ENCODE measurements around the gene FBXW9. TPM values are rescaled to one million over a fixed set of nuclear protein-coding genes. Genes with fewer than 3 reads are reported as not detected.

Gene FBXW9
- total and polyA plus RNA-seq, 12 donors = 2.1 to 14.7 (median 9.6) TPM

DNA sequence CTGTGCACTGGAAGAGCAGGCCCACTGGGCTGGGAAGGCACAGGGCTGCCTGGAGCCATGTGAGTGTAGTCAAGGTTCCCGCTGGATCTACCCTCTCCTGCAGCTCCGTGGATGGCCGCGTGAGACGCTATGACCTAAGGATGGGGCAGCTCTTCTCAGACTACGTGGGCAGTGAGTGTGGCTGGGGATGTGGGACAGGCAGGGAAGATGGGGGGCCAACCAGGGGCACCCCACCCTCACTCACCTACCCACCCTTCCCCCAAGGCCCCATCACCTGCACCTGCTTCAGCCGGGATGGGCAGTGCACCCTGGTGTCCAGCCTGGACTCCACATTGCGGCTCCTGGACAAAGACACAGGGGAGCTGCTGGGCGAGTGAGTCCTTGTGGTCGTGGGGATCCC, 23.7 kb downstream of the FBXW9 start:
- no peak for TF ChIP-seq POLR2A (IDR thresholded peaks at IDR 0.05)
- TF ChIP-seq, protein P1, sequence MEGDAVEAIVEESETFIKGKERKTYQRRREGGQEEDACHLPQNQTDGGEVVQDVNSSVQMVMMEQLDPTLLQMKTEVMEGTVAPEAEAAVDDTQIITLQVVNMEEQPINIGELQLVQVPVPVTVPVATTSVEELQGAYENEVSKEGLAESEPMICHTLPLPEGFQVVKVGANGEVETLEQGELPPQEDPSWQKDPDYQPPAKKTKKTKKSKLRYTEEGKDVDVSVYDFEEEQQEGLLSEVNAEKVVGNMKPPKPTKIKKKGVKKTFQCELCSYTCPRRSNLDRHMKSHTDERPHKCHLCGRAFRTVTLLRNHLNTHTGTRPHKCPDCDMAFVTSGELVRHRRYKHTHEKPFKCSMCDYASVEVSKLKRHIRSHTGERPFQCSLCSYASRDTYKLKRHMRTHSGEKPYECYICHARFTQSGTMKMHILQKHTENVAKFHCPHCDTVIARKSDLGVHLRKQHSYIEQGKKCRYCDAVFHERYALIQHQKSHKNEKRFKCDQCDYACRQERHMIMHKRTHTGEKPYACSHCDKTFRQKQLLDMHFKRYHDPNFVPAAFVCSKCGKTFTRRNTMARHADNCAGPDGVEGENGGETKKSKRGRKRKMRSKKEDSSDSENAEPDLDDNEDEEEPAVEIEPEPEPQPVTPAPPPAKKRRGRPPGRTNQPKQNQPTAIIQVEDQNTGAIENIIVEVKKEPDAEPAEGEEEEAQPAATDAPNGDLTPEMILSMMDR (IDR thresholded peaks at IDR 0.05) = peak in 2 of 6 experiments; percentile 30 to 32
- Histone ChIP-seq H3K9me3 (replicated peaks in 1 of 3) (no peaks in the 10 kb centered on the region), H3K36me3 (replicated peaks in 1 of 2) (peaks cover 0 to 52% of the 10 kb centered on the region in 2 donors), H3K27me3 (no peaks in the 10 kb centered on the region), H3K4me3 (no peak overlapping the region), H3K27ac (peak overlapping the region in 2 of 5 donors; percentile 21 to 55), H3K4me1 (replicated peaks in 1 of 2) (peaks cover 11 to 19% of the 10 kb centered on the region in 2 donors)
- intact Hi-C loops (cut with DNase I) = loop anchor here (5.0 to 10.0 kb wide), 2 partner anchors 108 to 110 kb away; no protein-coding TSS in a partner anchor
- DNase-seq = peak in 2 of 7 donors; percentile 60 to 64
- WGBS, 4 donors = 60 to 90% (median 69%) methylated on average over 4 to 10 of the region's 10 CpGs

GRCh38 chr19:12670159-12670928, 26.1 kb downstream of the FBXW9 start:
- no peak for DNase-seq
- Histone ChIP-seq H3K27me3 (no peaks in the 10 kb centered on the region), H3K4me1 (replicated peaks in 1 of 2) (peaks cover 17 to 36% of the 10 kb centered on the region in 2 donors), H3K27ac (peak overlapping the region in 4 of 5 donors; percentile 86 to 96 (median 94)), H3K9me3 (replicated peaks in 1 of 3) (no peaks in the 10 kb centered on the region), H3K4me3 (peak overlapping the region; percentile 37 to 96 (median 61)), H3K36me3 (replicated peaks in 1 of 2) (peaks cover 0 to 28% of the 10 kb centered on the region in 2 donors)
- intact Hi-C loops (cut with DNase I) = loop anchor here (5.0 to 10.0 kb wide), 2 partner anchors 106 to 108 kb away; no protein-coding TSS in a partner anchor
- TF ChIP-seq, protein P1 (IDR thresholded peaks at IDR 0.05) = no peak
- TF ChIP-seq POLR2A (IDR thresholded peaks at IDR 0.05) = no peak
- 32 to 56% (median 38%) methylated on average over 3 to 26 of the region's 26 CpGs for WGBS, 4 donors

DNA sequence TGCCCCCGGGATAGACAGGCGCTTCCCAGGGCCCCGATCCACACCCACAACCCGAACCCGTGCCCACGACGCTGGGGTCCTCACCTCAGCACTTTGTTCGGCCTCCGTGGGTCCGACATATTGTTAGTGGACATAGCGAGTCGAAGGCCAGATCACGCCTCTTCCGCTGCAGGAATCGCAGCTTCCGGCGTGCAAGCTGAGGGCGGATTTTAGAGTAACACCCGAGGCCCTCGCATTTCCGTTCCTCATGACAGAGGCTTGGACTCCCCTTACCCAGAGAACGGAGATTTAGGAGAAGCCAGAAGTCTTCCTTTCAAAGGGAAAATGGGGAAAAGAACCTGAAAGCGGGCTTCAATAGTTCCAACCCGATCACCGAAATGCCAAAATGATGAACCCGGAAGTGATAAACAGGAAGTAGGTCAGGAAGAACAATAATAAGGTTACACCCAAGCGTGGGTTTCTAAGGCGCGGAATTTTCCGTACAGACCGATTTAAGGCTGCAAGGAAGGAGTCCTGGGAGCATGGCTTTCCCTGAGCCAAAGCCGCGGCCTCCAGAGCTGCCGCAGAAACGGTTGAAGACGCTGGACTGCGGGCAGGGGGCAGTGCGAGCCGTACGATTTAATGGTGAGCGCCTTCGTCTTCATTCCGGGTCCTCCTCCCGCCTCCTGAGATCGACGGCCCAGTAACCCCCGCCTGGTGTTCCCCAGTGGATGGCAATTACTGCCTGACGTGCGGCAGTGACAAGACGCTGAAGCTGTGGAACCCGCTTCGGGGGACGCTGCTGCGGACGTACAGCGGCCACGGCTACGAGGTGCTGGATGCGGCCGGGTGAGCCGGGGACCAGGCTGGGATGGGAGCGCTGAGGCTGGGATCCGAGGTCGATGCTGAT, 26.9 kb downstream of the FBXW9 start:
- peak; percentile 76 to 91 (median 83) for DNase-seq
- Histone ChIP-seq H3K36me3 (replicated peaks in 1 of 2) (peaks cover 0 to 19% of the 10 kb centered on the region in 2 donors), H3K9me3 (replicated peaks in 1 of 3) (no peaks in the 10 kb centered on the region), H3K27ac (peak overlapping the region; percentile 33 to 96 (median 94)), H3K4me3 (peak overlapping the region; percentile 37 to 96 (median 61)), H3K4me1 (replicated peaks in 1 of 2) (peaks cover 17 to 36% of the 10 kb centered on the region in 2 donors), H3K27me3 (no peaks in the 10 kb centered on the region)
- intact Hi-C loops (cut with DNase I) = loop anchor here (5.0 to 10.0 kb wide), 3 partner anchors 57 to 107 kb away; partner anchors contain the start of genes ZNF490 (in 1 of the 2) and ZNF791 (in 1 of the 2)
- WGBS, 4 donors = 0% methylated on average over 20 to 64 of the region's 64 CpGs
- TF ChIP-seq POLR2A (IDR thresholded peaks at IDR 0.05) = peak; percentile 13 to 30
- TF ChIP-seq, protein P1 (IDR thresholded peaks at IDR 0.05) = no peak
